Measurements from ENCODE around the gene PRR5.

Gene PRR5

DNA sequence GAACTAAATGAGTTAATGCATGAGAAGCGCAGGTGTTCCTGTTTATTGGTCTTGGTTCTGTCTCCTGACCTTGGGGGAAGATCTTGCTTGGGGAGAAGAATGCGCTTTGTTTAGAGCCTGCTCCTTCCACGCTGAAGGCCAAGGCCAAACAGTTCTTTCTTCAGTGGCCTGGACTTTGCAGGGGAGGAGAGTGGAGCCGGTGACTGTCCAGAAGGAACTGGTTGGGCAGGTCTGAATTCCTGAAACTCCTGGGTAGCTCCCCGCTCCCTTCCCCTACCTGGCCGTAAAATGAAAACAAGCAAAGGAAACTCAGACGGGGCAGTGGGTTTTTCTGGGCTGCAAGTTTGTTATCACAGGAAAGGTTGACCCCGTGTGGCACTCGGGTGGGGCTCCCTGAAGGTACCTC is 54.0 kb downstream of the PRR5 start:
- CTCF ChIA-PET: no interaction called here
- DNase-seq (ENCODE audit: extremely low spot score): no peak
- TF ChIP-seq, protein P1, sequence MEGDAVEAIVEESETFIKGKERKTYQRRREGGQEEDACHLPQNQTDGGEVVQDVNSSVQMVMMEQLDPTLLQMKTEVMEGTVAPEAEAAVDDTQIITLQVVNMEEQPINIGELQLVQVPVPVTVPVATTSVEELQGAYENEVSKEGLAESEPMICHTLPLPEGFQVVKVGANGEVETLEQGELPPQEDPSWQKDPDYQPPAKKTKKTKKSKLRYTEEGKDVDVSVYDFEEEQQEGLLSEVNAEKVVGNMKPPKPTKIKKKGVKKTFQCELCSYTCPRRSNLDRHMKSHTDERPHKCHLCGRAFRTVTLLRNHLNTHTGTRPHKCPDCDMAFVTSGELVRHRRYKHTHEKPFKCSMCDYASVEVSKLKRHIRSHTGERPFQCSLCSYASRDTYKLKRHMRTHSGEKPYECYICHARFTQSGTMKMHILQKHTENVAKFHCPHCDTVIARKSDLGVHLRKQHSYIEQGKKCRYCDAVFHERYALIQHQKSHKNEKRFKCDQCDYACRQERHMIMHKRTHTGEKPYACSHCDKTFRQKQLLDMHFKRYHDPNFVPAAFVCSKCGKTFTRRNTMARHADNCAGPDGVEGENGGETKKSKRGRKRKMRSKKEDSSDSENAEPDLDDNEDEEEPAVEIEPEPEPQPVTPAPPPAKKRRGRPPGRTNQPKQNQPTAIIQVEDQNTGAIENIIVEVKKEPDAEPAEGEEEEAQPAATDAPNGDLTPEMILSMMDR (IDR thresholded peaks at IDR 0.05; ENCODE audit: control extremely low read depth, extremely low read depth, low read depth, missing control alignments): no peak
- POLR2A ChIA-PET: no interaction called here

DNA sequence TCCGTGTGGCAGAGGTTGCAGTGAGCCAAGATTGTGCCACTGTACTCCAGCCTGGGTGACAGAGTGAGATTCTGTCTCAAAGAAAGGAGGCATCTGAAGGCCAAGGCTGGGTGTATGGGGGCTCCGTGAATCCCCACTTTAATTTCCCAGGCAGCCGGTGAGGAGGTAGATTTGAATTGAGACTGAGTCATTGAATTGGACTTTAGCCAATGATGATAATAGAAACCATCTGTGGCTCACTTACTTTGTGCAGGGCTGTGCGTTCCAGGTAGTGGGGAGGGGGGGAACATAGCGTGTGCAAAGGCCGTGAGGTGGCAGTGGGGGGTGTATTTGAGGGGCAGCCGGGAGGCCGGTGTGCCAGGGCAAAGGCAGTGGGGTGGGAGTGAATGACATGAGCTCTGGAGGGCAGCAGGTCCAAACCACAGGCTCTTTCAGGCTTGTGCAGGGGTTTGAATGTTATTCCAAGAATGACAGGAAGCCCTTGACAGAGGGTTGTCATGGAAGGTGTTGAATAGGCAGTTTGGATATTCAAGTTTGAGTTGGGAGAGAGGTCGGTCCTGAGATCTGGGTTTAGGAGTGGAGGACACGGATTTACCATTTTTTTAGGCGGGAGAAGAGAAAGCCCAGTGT is 56.5 kb downstream of the PRR5 start:
- POLR2A ChIA-PET: no interaction called here
- no peak for DNase-seq (ENCODE audit: extremely low spot score)
- CTCF ChIA-PET: no interaction called here
- TF ChIP-seq, protein P1 (IDR thresholded peaks at IDR 0.05; ENCODE audit: control extremely low read depth, extremely low read depth, low read depth, missing control alignments): no peak

DNA sequence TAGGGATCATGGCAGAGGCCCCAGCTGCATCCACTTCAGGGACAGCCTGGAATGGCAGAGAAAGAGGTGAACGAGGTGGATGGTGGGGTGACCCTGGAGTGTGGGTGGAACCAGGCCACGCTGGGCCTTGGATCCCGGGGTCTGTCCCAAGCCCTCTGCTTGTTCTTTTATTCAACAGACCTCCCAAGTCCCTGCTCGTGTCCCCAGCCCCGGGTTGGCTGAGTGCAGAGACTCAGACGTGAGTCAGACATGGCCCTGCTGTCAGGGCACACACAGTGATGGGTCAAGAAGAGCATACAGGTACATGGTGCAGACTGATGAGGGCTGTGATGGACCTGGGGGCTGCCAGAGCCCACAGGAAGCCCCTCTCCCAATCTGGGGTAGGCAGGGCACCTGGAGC is 57.0 kb downstream of the PRR5 start:
- TF ChIP-seq, protein P1 (IDR thresholded peaks at IDR 0.05; ENCODE audit: control extremely low read depth, extremely low read depth, low read depth, missing control alignments): no peak
- no peak for DNase-seq (ENCODE audit: extremely low spot score)
- POLR2A ChIA-PET: no interaction called here
- CTCF ChIA-PET: interaction anchor here (0.5 kb wide), 1 partner anchor 18 kb away, joined by 3 read pairs; no protein-coding TSS in a partner anchor

DNA sequence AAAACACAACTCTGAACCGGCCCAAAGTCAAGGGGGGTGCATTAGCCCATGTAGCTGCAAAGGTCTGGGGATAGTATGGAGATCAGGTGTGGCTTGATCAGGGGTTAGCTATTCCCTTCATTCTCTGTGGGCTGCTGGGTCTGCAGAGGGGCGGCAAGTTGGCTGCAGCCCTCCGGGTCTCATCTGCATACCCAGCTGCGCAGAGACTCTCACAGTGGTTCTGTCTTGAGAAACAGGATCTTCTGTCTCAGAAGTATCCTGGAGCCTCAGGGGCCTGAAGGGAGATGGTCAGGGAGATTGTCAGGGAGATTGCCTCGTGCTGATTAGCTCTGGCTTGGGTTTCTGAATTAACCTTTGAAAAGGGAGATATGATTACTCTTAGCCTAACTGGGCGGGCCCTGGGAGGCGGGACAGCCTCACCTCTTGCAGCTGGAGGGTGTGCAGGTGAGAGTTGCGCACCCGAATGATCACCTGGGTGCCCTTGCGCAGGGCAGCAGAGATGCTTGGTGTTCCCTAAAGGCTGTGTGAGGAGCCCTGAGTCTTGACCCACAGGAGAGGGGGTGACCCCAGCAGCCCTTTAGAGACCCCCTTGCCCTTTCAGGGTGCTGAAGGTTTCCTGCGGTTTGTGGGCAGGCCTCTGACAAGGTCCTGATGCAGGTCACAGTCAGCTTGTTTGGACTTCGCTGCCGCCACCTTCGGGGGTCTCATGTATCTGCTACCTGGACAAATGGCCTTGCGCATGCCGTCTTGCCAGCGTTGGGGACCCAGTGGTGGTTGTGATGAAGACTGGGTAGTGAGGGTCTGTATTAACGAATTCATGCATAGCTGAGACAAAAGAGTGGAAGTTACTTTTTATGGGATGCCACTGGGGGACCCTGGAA is 57.7 kb downstream of the PRR5 start:
- TF ChIP-seq, protein P1 (IDR thresholded peaks at IDR 0.05; ENCODE audit: control extremely low read depth, extremely low read depth, low read depth, missing control alignments): no peak
- POLR2A ChIA-PET: no interaction called here
- CTCF ChIA-PET: interaction anchor here (0.5 to 1.1 kb wide), 2 partner anchors 18 to 1357 kb away, joined by 3 read pairs; no protein-coding TSS in a partner anchor
- no peak for DNase-seq (ENCODE audit: extremely low spot score)

DNA sequence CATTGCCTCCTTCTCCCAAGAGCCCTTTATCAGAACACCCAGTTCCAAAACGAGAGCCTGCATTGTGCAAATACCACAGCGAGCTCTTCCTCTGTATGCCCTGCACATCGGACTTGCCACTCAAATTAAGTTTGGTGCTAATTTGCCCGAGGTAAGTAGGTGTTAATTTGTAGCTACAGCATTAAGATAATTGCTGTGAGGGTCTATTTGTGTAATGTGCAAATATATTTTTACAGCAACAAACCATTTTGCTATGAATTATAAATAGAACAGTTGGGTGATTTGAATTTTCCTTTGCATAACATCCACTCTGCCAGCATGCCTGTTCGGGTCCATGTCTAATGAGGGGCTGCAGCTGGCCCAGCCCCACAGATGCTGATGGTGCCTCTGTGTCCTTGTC is 58.5 kb downstream of the PRR5 start:
- TF ChIP-seq, protein P1 (IDR thresholded peaks at IDR 0.05; ENCODE audit: control extremely low read depth, extremely low read depth, low read depth, missing control alignments): no peak
- no peak for DNase-seq (ENCODE audit: extremely low spot score)
- ChIA-PET POLR2A (no interaction called here), CTCF (interaction anchor here (1.1 kb wide), 1 partner anchor 1357 kb away, joined by 3 read pairs; no protein-coding TSS in a partner anchor)

DNA sequence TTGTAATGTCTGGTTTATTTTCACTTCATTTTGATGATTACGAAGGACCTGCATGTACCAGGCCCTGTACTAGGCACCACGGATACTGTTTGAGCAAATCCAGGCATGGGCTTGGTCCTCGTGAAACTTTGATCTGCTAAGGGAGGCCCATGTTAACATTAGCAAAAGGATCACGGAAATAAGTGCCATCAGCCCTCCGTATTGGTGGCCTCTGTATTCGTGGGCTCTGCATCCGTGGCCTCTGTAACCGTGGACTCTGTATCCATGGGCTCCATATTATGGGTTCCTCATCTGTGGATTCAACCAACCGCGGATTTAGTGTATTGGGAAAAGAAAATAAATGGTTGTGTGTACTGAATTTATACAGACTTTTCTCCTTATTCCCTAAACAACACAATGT is 59.0 kb downstream of the PRR5 start:
- TF ChIP-seq, protein P1 (IDR thresholded peaks at IDR 0.05; ENCODE audit: control extremely low read depth, extremely low read depth, low read depth, missing control alignments): no peak

More for the DNA sequence above, 59.0 kb downstream of the PRR5 start:
- POLR2A ChIA-PET: no interaction called here
- CTCF ChIA-PET: no interaction called here
- DNase-seq (ENCODE audit: extremely low spot score): no peak
